ENCODE measurements around the gene HSFX4. TPM values are rescaled to one million over a fixed set of nuclear protein-coding genes. Genes with fewer than 3 reads are reported as not detected.

The HSFX4 gene
- total and polyA plus RNA-seq, 9 of the 15 experiments (the other 6 are each of a cell fraction or from before 2014, with no cell fraction given) = 0.10 to 0.24 (median 0.14) TPM; not detected in 6

DNA sequence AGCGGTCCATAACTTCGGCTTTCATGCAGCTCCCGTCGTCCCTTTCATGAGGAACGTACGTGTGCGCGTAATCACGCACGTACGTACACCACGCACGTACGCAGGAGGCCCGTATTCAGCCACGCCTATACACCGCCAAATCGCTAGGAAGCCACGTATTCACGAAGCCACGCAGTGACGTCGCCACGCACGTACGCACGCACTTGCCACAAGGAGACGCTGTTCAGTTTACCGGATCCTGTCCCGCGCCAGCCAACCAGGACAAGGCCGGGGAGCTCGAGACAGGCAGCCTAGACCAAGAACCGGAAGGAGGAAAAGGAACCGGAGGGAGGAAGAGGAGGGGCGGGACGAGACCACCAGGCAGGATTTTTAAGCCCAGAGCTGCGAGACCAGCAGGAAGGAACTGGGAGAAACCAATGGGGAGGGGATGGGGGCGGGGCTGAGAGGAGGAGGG is 9.1 kb downstream of the HSFX4 start, which contains the start of gene EOLA2 (continued):
- no peak for TF ChIP-seq ZNF707 (CRISPR knock-in tag; conservative IDR thresholded peaks at IDR 0.05)
- no peak for TF ChIP-seq ZNF12 (CRISPR knock-in tag; IDR thresholded peaks at IDR 0.05)
- TF ChIP-seq, protein P1, sequence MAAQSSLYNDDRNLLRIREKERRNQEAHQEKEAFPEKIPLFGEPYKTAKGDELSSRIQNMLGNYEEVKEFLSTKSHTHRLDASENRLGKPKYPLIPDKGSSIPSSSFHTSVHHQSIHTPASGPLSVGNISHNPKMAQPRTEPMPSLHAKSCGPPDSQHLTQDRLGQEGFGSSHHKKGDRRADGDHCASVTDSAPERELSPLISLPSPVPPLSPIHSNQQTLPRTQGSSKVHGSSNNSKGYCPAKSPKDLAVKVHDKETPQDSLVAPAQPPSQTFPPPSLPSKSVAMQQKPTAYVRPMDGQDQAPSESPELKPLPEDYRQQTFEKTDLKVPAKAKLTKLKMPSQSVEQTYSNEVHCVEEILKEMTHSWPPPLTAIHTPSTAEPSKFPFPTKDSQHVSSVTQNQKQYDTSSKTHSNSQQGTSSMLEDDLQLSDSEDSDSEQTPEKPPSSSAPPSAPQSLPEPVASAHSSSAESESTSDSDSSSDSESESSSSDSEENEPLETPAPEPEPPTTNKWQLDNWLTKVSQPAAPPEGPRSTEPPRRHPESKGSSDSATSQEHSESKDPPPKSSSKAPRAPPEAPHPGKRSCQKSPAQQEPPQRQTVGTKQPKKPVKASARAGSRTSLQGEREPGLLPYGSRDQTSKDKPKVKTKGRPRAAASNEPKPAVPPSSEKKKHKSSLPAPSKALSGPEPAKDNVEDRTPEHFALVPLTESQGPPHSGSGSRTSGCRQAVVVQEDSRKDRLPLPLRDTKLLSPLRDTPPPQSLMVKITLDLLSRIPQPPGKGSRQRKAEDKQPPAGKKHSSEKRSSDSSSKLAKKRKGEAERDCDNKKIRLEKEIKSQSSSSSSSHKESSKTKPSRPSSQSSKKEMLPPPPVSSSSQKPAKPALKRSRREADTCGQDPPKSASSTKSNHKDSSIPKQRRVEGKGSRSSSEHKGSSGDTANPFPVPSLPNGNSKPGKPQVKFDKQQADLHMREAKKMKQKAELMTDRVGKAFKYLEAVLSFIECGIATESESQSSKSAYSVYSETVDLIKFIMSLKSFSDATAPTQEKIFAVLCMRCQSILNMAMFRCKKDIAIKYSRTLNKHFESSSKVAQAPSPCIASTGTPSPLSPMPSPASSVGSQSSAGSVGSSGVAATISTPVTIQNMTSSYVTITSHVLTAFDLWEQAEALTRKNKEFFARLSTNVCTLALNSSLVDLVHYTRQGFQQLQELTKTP (IDR thresholded peaks at IDR 0.05; ENCODE audit: low read depth in 1 of 2, partially characterized antibody in 2 of 2) = no peak
- peak; percentile 47; the same call in 1 of the 2 replicates for TF ChIP-seq POLR2H (tag; IDR thresholded peaks at IDR 0.05; ENCODE audit: low read depth)
- no peak for TF ChIP-seq CCNT2 (IDR thresholded peaks at IDR 0.05; ENCODE audit: borderline replicate concordance, extremely low read depth, insufficient read length, low read depth, low read length)
- TF ChIP-seq, protein P2, sequence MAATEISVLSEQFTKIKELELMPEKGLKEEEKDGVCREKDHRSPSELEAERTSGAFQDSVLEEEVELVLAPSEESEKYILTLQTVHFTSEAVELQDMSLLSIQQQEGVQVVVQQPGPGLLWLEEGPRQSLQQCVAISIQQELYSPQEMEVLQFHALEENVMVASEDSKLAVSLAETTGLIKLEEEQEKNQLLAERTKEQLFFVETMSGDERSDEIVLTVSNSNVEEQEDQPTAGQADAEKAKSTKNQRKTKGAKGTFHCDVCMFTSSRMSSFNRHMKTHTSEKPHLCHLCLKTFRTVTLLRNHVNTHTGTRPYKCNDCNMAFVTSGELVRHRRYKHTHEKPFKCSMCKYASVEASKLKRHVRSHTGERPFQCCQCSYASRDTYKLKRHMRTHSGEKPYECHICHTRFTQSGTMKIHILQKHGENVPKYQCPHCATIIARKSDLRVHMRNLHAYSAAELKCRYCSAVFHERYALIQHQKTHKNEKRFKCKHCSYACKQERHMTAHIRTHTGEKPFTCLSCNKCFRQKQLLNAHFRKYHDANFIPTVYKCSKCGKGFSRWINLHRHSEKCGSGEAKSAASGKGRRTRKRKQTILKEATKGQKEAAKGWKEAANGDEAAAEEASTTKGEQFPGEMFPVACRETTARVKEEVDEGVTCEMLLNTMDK (IDR thresholded peaks at IDR 0.05; ENCODE audit: borderline replicate concordance, insufficient read depth, low read depth, low read length, poor library complexity, severe bottlenecking) = peak; percentile 73
- TF ChIP-seq, protein P3, sequence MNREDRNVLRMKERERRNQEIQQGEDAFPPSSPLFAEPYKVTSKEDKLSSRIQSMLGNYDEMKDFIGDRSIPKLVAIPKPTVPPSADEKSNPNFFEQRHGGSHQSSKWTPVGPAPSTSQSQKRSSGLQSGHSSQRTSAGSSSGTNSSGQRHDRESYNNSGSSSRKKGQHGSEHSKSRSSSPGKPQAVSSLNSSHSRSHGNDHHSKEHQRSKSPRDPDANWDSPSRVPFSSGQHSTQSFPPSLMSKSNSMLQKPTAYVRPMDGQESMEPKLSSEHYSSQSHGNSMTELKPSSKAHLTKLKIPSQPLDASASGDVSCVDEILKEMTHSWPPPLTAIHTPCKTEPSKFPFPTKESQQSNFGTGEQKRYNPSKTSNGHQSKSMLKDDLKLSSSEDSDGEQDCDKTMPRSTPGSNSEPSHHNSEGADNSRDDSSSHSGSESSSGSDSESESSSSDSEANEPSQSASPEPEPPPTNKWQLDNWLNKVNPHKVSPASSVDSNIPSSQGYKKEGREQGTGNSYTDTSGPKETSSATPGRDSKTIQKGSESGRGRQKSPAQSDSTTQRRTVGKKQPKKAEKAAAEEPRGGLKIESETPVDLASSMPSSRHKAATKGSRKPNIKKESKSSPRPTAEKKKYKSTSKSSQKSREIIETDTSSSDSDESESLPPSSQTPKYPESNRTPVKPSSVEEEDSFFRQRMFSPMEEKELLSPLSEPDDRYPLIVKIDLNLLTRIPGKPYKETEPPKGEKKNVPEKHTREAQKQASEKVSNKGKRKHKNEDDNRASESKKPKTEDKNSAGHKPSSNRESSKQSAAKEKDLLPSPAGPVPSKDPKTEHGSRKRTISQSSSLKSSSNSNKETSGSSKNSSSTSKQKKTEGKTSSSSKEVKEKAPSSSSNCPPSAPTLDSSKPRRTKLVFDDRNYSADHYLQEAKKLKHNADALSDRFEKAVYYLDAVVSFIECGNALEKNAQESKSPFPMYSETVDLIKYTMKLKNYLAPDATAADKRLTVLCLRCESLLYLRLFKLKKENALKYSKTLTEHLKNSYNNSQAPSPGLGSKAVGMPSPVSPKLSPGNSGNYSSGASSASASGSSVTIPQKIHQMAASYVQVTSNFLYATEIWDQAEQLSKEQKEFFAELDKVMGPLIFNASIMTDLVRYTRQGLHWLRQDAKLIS (CRISPR knock-in tag; IDR thresholded peaks at IDR 0.05) = no peak
- TF ChIP-seq ARID1B (IDR thresholded peaks at IDR 0.05) = no peak
- TF ChIP-seq, protein P4, sequence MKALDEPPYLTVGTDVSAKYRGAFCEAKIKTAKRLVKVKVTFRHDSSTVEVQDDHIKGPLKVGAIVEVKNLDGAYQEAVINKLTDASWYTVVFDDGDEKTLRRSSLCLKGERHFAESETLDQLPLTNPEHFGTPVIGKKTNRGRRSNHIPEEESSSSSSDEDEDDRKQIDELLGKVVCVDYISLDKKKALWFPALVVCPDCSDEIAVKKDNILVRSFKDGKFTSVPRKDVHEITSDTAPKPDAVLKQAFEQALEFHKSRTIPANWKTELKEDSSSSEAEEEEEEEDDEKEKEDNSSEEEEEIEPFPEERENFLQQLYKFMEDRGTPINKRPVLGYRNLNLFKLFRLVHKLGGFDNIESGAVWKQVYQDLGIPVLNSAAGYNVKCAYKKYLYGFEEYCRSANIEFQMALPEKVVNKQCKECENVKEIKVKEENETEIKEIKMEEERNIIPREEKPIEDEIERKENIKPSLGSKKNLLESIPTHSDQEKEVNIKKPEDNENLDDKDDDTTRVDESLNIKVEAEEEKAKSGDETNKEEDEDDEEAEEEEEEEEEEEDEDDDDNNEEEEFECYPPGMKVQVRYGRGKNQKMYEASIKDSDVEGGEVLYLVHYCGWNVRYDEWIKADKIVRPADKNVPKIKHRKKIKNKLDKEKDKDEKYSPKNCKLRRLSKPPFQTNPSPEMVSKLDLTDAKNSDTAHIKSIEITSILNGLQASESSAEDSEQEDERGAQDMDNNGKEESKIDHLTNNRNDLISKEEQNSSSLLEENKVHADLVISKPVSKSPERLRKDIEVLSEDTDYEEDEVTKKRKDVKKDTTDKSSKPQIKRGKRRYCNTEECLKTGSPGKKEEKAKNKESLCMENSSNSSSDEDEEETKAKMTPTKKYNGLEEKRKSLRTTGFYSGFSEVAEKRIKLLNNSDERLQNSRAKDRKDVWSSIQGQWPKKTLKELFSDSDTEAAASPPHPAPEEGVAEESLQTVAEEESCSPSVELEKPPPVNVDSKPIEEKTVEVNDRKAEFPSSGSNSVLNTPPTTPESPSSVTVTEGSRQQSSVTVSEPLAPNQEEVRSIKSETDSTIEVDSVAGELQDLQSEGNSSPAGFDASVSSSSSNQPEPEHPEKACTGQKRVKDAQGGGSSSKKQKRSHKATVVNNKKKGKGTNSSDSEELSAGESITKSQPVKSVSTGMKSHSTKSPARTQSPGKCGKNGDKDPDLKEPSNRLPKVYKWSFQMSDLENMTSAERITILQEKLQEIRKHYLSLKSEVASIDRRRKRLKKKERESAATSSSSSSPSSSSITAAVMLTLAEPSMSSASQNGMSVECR (CRISPR knock-in tag; IDR thresholded peaks at IDR 0.05) = 0 out of 2 replicates have a peak, but pooled peaks have one; percentile 12
- no peak for TF ChIP-seq SMAD3 (CRISPR knock-in tag; conservative IDR thresholded peaks at IDR 0.05)

Data from K562 (cell line).